Neuronal stem cell (in vitro differentiated cells): Measurements from ENCODE around the gene FAM234A.

Experiments
- DNase-seq: peaks from one replicate; pipeline ENCODE4 v3.0.0-alpha.2; 2013; ENCODE audit warnings: low spot score
- H2AFZ ChIP-seq: one replicate; pipeline ENCODE4 v1.6.1; 2013; ENCODE audit warnings: mild to moderate bottlenecking, low read length, inconsistent platforms
- H2AK5ac ChIP-seq: 2 replicates; pipeline ENCODE4 v1.6.1; 2013; ENCODE audit warnings: low read depth, mild to moderate bottlenecking, inconsistent platforms, low read length, moderate library complexity, mixed read lengths
- H2BK120ac ChIP-seq: 2 replicates; pipeline ENCODE4 v1.6.1; 2013; ENCODE audit warnings: low read depth, mild to moderate bottlenecking, inconsistent platforms, low read length, moderate library complexity, mixed read lengths
- H2BK12ac ChIP-seq: one replicate; pipeline ENCODE4 v1.6.1; 2013; ENCODE audit warnings: low read length, inconsistent platforms
- H2BK15ac ChIP-seq: 2 replicates; pipeline ENCODE4 v1.6.1; 2013; ENCODE audit warnings: mild to moderate bottlenecking, low read length, inconsistent platforms, mixed read lengths
- H2BK5ac ChIP-seq: one replicate; pipeline ENCODE4 v1.6.1; 2013; ENCODE audit warnings: inconsistent platforms, mild to moderate bottlenecking, low read length, moderate library complexity
- H3K14ac ChIP-seq: one replicate; pipeline ENCODE4 v1.6.1; 2013; ENCODE audit warnings: low read length, inconsistent platforms
- H3K18ac ChIP-seq: 2 replicates; pipeline ENCODE4 v1.6.1; 2013; ENCODE audit warnings: low read length, inconsistent platforms
- H3K23ac ChIP-seq: 2 replicates; pipeline ENCODE4 v1.6.1; 2013; ENCODE audit warnings: low read depth, mild to moderate bottlenecking, mixed read lengths, low read length, inconsistent platforms; ENCODE audit not compliant: poor library complexity
- H3K27ac ChIP-seq: replicated peaks from 3 replicates; pipeline ENCODE4 v1.5.1; 2013; ENCODE audit warnings: low read length, inconsistent platforms
- H3K27me3 ChIP-seq, 3 experiments: 2 replicates each; pipeline ENCODE4 v1.6.1; 2013; ENCODE audit warnings: low read length in 3 of 3, mild to moderate bottlenecking in 2 of 3, inconsistent platforms in 1 of 3, low read depth in 1 of 3, mixed read lengths in 1 of 3, moderate library complexity in 1 of 3; ENCODE audit not compliant: control insufficient read depth in 3 of 3, insufficient read depth in 3 of 3
- H3K36me3 ChIP-seq, 2 donors: replicated peaks in 1 of 2; 2 replicates each; pipeline ENCODE4 v1.6.1; 2013; ENCODE audit warnings: low read length in 2 of 2; ENCODE audit not compliant: control insufficient read depth in 2 of 2, insufficient read depth in 2 of 2
- H3K4ac ChIP-seq: 2 replicates; pipeline ENCODE4 v1.6.1; 2013; ENCODE audit warnings: inconsistent platforms, mild to moderate bottlenecking, low read length, moderate library complexity
- H3K4me1 ChIP-seq, 2 donors: 1 replicate in 1 of 2; 2 replicates in 1 of 2; pipeline ENCODE4 v1.6.1; 2013; ENCODE audit warnings: low read length in 2 of 2, low read depth in 1 of 2; ENCODE audit not compliant: control insufficient read depth in 2 of 2, insufficient read depth in 1 of 2
- H3K4me2 ChIP-seq: one replicate; pipeline ENCODE4 v1.6.1; 2013; ENCODE audit warnings: mild to moderate bottlenecking, low read length, inconsistent platforms; ENCODE audit not compliant: insufficient read depth, poor library complexity, severe bottlenecking
- H3K4me3 ChIP-seq, 2 donors: 2 replicates each; pipeline ENCODE4 v1.5.1; 2013; ENCODE audit warnings: low read length in 2 of 2, mild to moderate bottlenecking in 2 of 2, inconsistent platforms in 1 of 2, moderate library complexity in 1 of 2
- H3K79me1 ChIP-seq: one replicate; pipeline ENCODE4 v1.6.1; 2013; ENCODE audit warnings: low read depth, mild to moderate bottlenecking, inconsistent platforms, low read length, moderate library complexity
- H3K9ac ChIP-seq: one replicate; pipeline ENCODE4 v1.6.1; 2013; ENCODE audit warnings: mild to moderate bottlenecking, low read depth, low read length, inconsistent platforms; ENCODE audit not compliant: poor library complexity
- H3K9me3 ChIP-seq, 2 donors: replicated peaks in 1 of 2; 2 replicates each; pipeline versions ENCODE3 to v1.6.1; 2013; ENCODE audit warnings: low read length in 2 of 2, mild to moderate bottlenecking in 2 of 2, inconsistent platforms in 1 of 2, low read depth in 1 of 2, mixed read lengths in 1 of 2, moderate library complexity in 1 of 2; ENCODE audit not compliant: control insufficient read depth in 2 of 2, insufficient read depth in 1 of 2
- H4K8ac ChIP-seq: one replicate; pipeline ENCODE4 v1.6.1; 2013; ENCODE audit warnings: low read depth, mild to moderate bottlenecking, inconsistent platforms, low read length, moderate library complexity
- H4K91ac ChIP-seq: one replicate; pipeline ENCODE4 v1.6.1; 2013; ENCODE audit warnings: low read length, low read depth, mild to moderate bottlenecking, inconsistent platforms; ENCODE audit not compliant: poor library complexity
- WGBS, 2 donors: extraction: QIAGEN DNeasy Blood & Tissue Kit; methylation state at CpG; one replicate each; pipeline ENCODE4 v1.1.7; 2013; ENCODE audit warnings: missing lambda C conversion rate in 2 of 2, mixed read lengths in 1 of 2; ENCODE audit not compliant: insufficient read length in 2 of 2, insufficient replicate concordance in 1 of 2; ENCODE audit errors: extremely low coverage in 2 of 2; 5-methylcytosine and 5-hydroxymethylcytosine counted together

FAM234A gene

GRCh38 chr16:303760-304505, 69.3 kb downstream of the FAM234A start:
- no peak overlapping the region for H4K91ac ChIP-seq
- no peak overlapping the region for H3K14ac ChIP-seq
- no peak overlapping the region for H2AK5ac ChIP-seq
- no peaks in the 10 kb centered on the region for H3K4me1 ChIP-seq
- H2AFZ ChIP-seq, result no peak overlapping the region
- no peak overlapping the region for H2BK120ac ChIP-seq
- no peaks in the 10 kb centered on the region for H3K9me3 ChIP-seq
- DNase-seq, result no peak
- H3K9ac ChIP-seq, result peak overlapping the region; percentile 77
- H3K36me3 ChIP-seq, result peaks cover 23 to 55% of the 10 kb centered on the region in 2 donors
- peak overlapping the region; percentile 85 for H3K23ac ChIP-seq
- H3K4me2 ChIP-seq, result no peak overlapping the region
- H2BK12ac ChIP-seq, result no peak overlapping the region
- H4K8ac ChIP-seq, result no peak overlapping the region
- WGBS, 2 donors, result no CpG with 5 or more reads among the region's 43 CpGs
- H2BK15ac ChIP-seq, result no peak overlapping the region
- peaks cover 11% of the 10 kb centered on the region for H3K79me1 ChIP-seq
- H3K27me3 ChIP-seq, result no peaks in the 10 kb centered on the region
- no peak overlapping the region for H3K4me3 ChIP-seq
- H2BK5ac ChIP-seq, result peak overlapping the region; percentile 82
- H3K4ac ChIP-seq, result no peak overlapping the region
- peak overlapping the region; percentile 64 for H3K18ac ChIP-seq
- H3K27ac ChIP-seq, result no peak overlapping the region

DNA sequence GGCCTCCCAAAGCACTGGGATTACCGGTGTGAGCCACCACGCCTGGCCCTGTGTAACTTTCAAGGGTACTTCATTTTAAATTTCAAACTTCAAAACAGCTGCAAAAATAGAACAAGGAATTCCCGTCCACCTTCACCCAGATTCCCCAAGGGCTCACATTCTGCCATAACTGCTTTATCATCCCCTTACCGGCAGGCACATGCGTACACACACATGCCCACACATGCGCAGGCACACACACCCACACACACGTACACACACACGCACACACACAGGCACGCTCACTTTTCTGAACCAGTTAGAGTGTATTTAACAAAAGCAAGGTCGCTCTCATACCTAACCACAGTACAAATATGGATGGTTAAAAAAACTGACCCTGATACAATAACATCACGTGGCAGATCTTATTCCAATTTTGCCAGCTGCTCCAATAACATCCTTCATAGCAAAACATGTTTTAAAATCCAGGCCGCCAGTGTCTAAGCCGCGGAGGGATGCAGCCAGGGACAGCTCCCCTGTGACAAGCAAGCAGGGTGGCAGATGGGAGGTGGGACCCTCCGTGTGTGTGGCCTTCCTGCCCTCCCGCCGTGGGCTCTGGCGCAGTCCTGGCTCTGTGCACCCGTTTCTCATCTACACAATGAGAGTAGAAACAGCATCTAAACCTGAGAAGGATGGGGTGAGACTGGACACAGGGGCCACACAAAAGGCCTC, 71.5 kb downstream of the FAM234A start:
- no peak overlapping the region for H3K4me2 ChIP-seq
- no peak overlapping the region for H3K9ac ChIP-seq
- no peak overlapping the region for H2BK12ac ChIP-seq
- peaks cover 30 to 59% of the 10 kb centered on the region in 2 donors for H3K36me3 ChIP-seq
- H4K91ac ChIP-seq, result no peak overlapping the region
- no peak overlapping the region for H2AFZ ChIP-seq
- no peak overlapping the region for H3K4ac ChIP-seq
- no CpG with 5 or more reads among the region's 19 CpGs for WGBS, 2 donors
- H4K8ac ChIP-seq, result no peak overlapping the region
- H2BK15ac ChIP-seq, result no peak overlapping the region
- no peak overlapping the region for H2BK5ac ChIP-seq
- no peak overlapping the region for H3K27ac ChIP-seq
- H3K23ac ChIP-seq, result no peak overlapping the region
- H3K14ac ChIP-seq, result no peak overlapping the region
- no peak overlapping the region for H3K4me3 ChIP-seq
- H3K9me3 ChIP-seq, result no peaks in the 10 kb centered on the region
- H3K79me1 ChIP-seq, result peaks cover 17% of the 10 kb centered on the region
- no peaks in the 10 kb centered on the region for H3K27me3 ChIP-seq
- H2BK120ac ChIP-seq, result no peak overlapping the region
- H2AK5ac ChIP-seq, result no peak overlapping the region
- no peaks in the 10 kb centered on the region for H3K4me1 ChIP-seq
- H3K18ac ChIP-seq, result no peak overlapping the region
- DNase-seq, result no peak

DNA sequence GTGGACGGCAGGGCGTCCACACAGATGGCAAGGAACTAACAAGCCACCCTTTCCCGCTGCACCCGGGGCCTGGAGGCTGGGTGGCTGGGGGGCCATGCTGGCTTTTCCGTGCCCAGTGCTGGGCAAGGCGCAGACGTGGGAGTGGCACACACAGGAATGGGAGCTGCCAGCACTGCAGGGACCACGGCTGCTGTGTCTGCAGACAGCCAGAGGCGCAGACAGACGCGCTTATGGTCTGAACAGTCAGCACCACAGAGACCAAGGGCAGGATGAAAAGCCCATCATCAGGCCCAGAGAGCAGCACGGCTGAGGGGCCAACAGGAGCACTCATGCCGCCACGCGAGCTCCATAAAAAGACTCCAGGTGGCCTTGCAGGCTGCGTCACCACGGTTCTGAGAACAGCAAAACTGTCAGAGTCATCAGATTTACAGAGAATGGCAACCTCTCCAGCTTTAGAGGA, 72.3 kb downstream of the FAM234A start:
- H2BK120ac ChIP-seq, result no peak overlapping the region
- no peaks in the 10 kb centered on the region for H3K27me3 ChIP-seq
- H2AK5ac ChIP-seq, result no peak overlapping the region
- peaks cover 34 to 63% of the 10 kb centered on the region in 2 donors for H3K36me3 ChIP-seq
- no peak overlapping the region for H3K14ac ChIP-seq
- no peak overlapping the region for H2BK15ac ChIP-seq
- no peak overlapping the region for H4K8ac ChIP-seq
- no peak for DNase-seq
- peaks cover 17% of the 10 kb centered on the region for H3K79me1 ChIP-seq
- no peaks in the 10 kb centered on the region for H3K4me1 ChIP-seq
- no peak overlapping the region for H3K27ac ChIP-seq
- no peaks in the 10 kb centered on the region for H3K9me3 ChIP-seq
- no peak overlapping the region for H2BK12ac ChIP-seq
- H3K4ac ChIP-seq, result no peak overlapping the region
- H3K18ac ChIP-seq, result no peak overlapping the region
- no peak overlapping the region for H3K9ac ChIP-seq
- WGBS, 2 donors, result no CpG with 5 or more reads among the region's 17 CpGs
- no peak overlapping the region for H3K23ac ChIP-seq
- H2BK5ac ChIP-seq, result no peak overlapping the region
- H3K4me2 ChIP-seq, result no peak overlapping the region
- H3K4me3 ChIP-seq, result peak overlapping the region in 1 of 2 donors; percentile 11
- H2AFZ ChIP-seq, result no peak overlapping the region
- H4K91ac ChIP-seq, result no peak overlapping the region

GRCh38 chr16:307691-308312, 73.2 kb downstream of the FAM234A start:
- Histone ChIP-seq H2BK5ac (no peak overlapping the region), H3K14ac (no peak overlapping the region), H4K91ac (no peak overlapping the region), H3K4me1 (no peaks in the 10 kb centered on the region), H3K27ac (no peak overlapping the region), H4K8ac (no peak overlapping the region), H2BK15ac (no peak overlapping the region), H2BK12ac (no peak overlapping the region), H3K4ac (no peak overlapping the region), H3K23ac (no peak overlapping the region), H3K9ac (no peak overlapping the region), H3K27me3 (no peaks in the 10 kb centered on the region), H3K4me3 (no peak overlapping the region), H3K4me2 (no peak overlapping the region), H2AK5ac (no peak overlapping the region), H3K36me3 (peaks cover 40 to 71% of the 10 kb centered on the region in 2 donors), H2BK120ac (no peak overlapping the region), H3K18ac (no peak overlapping the region), H3K79me1 (peaks cover 17% of the 10 kb centered on the region), H3K9me3 (no peaks in the 10 kb centered on the region), H2AFZ (no peak overlapping the region)
- no peak for DNase-seq
- no CpG with 5 or more reads among the region's 21 CpGs for WGBS, 2 donors
